ENCODE measurements around the gene LSAMP. TPM values are rescaled to one million over a fixed set of nuclear protein-coding genes. Genes with fewer than 3 reads are reported as not detected.

LSAMP gene
- total and polyA plus RNA-seq, 2 experiments from 2014 or later: 2.0 to 2.9 TPM

GRCh38 chr3:116254541-116254940 is 190.7 kb downstream of the LSAMP start (continued):
- TF ChIP-seq ZNF462 (CRISPR knock-in tag; IDR thresholded peaks at IDR 0.05) (no peak), JUNB (IDR thresholded peaks at IDR 0.05; ENCODE audit: unreplicated experiment) (no peak), ZNF114 (CRISPR knock-in tag; IDR thresholded peaks at IDR 0.05) (no peak), CTCF (conservative IDR thresholded peaks at IDR 0.05; ENCODE audit: low read depth in 2 of 2) (no peak), POLR2AphosphoS5 (IDR thresholded peaks at IDR 0.05; ENCODE audit: low read depth) (no peak), ETS1 (IDR thresholded peaks at IDR 0.05) (no peak), STAT1 (IDR thresholded peaks at IDR 0.05; ENCODE audit: unreplicated experiment) (no peak), EZH2phosphoT487 (IDR thresholded peaks at IDR 0.05; ENCODE audit: unreplicated experiment) (no peak), EZH2 (IDR thresholded peaks at IDR 0.05; ENCODE audit: low read depth, unreplicated experiment) (no peak), ZNF331 (CRISPR knock-in tag; IDR thresholded peaks at IDR 0.05; ENCODE audit: low read depth) (no peak), NANOG (IDR thresholded peaks at IDR 0.05; ENCODE audit: borderline replicate concordance) (no peak)
